ENCODE results near the gene KATNAL1. TPM values are rescaled to one million over a fixed set of nuclear protein-coding genes. Genes with fewer than 3 reads are reported as not detected.

Gene KATNAL1
- total and polyA plus RNA-seq, 8 donors = 1.2 to 24.2 (median 4.2) TPM

DNA sequence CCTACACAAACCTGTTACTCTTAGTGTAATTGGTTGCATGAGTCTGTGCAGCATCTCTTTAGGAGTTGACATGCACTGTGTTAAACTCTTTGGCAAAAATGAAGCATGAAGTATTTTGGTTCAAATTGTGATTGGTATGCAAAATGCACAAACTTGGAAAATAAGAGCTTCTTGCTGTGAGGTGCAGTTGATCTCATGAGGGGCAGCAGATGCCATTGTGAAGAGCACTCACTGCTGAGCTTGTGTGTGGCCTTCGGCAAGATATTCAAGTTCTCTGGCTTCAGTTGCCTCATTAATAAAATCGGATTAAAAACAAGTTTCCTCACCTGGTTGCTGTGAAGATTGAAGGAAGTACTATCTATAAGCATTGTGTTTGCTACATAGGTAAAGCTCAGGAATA lies 142.3 kb downstream of the KATNAL1 start:
- H3K4me1 ChIP-seq = no peaks in the 10 kb centered on the region
- intact Hi-C loops (cut with DNase I; ENCODE audit: low total_unique reads) = no loop called here
- 88 to 93% (median 93%) methylated on average over 2 of the region's 2 CpGs for WGBS, 5 donors
- DNase-seq = no peak
- no peaks in the 10 kb centered on the region for H3K36me3 ChIP-seq
- H3K9me3 ChIP-seq = no peaks in the 10 kb centered on the region
- H3K27ac ChIP-seq = no peak overlapping the region
- TF ChIP-seq POLR2A (IDR thresholded peaks at IDR 0.05) = no peak
- TF ChIP-seq, protein P1, sequence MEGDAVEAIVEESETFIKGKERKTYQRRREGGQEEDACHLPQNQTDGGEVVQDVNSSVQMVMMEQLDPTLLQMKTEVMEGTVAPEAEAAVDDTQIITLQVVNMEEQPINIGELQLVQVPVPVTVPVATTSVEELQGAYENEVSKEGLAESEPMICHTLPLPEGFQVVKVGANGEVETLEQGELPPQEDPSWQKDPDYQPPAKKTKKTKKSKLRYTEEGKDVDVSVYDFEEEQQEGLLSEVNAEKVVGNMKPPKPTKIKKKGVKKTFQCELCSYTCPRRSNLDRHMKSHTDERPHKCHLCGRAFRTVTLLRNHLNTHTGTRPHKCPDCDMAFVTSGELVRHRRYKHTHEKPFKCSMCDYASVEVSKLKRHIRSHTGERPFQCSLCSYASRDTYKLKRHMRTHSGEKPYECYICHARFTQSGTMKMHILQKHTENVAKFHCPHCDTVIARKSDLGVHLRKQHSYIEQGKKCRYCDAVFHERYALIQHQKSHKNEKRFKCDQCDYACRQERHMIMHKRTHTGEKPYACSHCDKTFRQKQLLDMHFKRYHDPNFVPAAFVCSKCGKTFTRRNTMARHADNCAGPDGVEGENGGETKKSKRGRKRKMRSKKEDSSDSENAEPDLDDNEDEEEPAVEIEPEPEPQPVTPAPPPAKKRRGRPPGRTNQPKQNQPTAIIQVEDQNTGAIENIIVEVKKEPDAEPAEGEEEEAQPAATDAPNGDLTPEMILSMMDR (IDR thresholded peaks at IDR 0.05) = no peak
- TF ChIP-seq POLR2AphosphoS5 (IDR thresholded peaks at IDR 0.05) = no peak
- TF ChIP-seq EP300 (IDR thresholded peaks at IDR 0.05) = no peak
- H3K4me3 ChIP-seq = no peak overlapping the region
- H3K27me3 ChIP-seq = no peaks in the 10 kb centered on the region

DNA sequence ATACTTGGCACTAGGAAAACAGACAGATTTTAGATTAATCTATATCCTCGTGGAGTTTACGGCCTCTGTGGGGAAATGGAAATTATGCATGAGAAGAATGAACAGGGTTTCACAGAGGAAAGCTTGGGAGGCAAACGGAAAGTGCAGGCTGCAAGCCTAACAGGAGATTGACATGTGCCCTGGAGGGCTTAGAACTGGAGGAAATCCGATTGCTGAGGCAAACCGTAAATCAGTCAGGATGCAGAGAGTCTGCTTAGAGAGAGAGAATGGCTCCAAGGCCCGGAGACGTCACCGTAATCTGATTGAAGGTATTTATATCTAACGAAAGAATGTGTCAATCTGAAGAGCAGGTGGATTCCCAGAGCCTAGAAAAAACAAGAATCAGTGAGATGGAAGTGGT lies 143.2 kb downstream of the KATNAL1 start:
- TF ChIP-seq, protein P1 (IDR thresholded peaks at IDR 0.05) = no peak
- no peak for TF ChIP-seq POLR2A (IDR thresholded peaks at IDR 0.05)
- no peak for TF ChIP-seq EP300 (IDR thresholded peaks at IDR 0.05)
- no peak for TF ChIP-seq POLR2AphosphoS5 (IDR thresholded peaks at IDR 0.05)
- Histone ChIP-seq H3K27me3 (no peaks in the 10 kb centered on the region), H3K4me1 (no peaks in the 10 kb centered on the region), H3K27ac (no peak overlapping the region), H3K9me3 (no peaks in the 10 kb centered on the region), H3K36me3 (no peaks in the 10 kb centered on the region), H3K4me3 (no peak overlapping the region)
- intact Hi-C loops (cut with DNase I; ENCODE audit: low total_unique reads) = no loop called here
- no peak for DNase-seq
- 57 to 64% (median 58%) methylated on average over 9 of the region's 9 CpGs for WGBS, 5 donors

GRCh38 chr13:30163441-30163840 lies 143.9 kb downstream of the KATNAL1 start:
- WGBS, 5 donors = 91 to 100% (median 100%) methylated on average over 2 of the region's 2 CpGs
- no peaks in the 10 kb centered on the region for H3K9me3 ChIP-seq
- intact Hi-C loops (cut with DNase I; ENCODE audit: low total_unique reads) = no loop called here
- H3K4me3 ChIP-seq = no peak overlapping the region
- peaks cover 0 to 7% (median 0%) of the 10 kb centered on the region in 4 donors for H3K4me1 ChIP-seq
- H3K36me3 ChIP-seq = no peaks in the 10 kb centered on the region
- no peak for DNase-seq
- TF ChIP-seq POLR2A (IDR thresholded peaks at IDR 0.05) (no peak), EP300 (IDR thresholded peaks at IDR 0.05) (no peak), POLR2AphosphoS5 (IDR thresholded peaks at IDR 0.05) (no peak)
- TF ChIP-seq, protein P1 (IDR thresholded peaks at IDR 0.05) = no peak
- H3K27me3 ChIP-seq = no peaks in the 10 kb centered on the region
- no peak overlapping the region for H3K27ac ChIP-seq

- 35 to 56% (median 37%) methylated on average over 4 of the region's 4 CpGs for WGBS, 5 donors
- H3K27ac ChIP-seq = no peak overlapping the region
- no peak overlapping the region for H3K4me3 ChIP-seq
- peaks cover 0 to 7% (median 0%) of the 10 kb centered on the region in 3 donors for H3K27me3 ChIP-seq
- H3K9me3 ChIP-seq = no peaks in the 10 kb centered on the region
- no peak for DNase-seq
- TF ChIP-seq POLR2AphosphoS5 (IDR thresholded peaks at IDR 0.05) = no peak
- TF ChIP-seq EP300 (IDR thresholded peaks at IDR 0.05) = no peak
- TF ChIP-seq POLR2A (IDR thresholded peaks at IDR 0.05) = no peak
- TF ChIP-seq, protein P1 (IDR thresholded peaks at IDR 0.05) = no peak
- peaks cover 0 to 8% (median 0%) of the 10 kb centered on the region in 4 donors for H3K4me1 ChIP-seq
- no peaks in the 10 kb centered on the region for H3K36me3 ChIP-seq
- intact Hi-C loops (cut with DNase I; ENCODE audit: low total_unique reads) = no loop called here
Measured at GRCh38 chr13:30159446-30159839, 147.9 kb downstream of the KATNAL1 start.
